ENCODE data around the gene ZCCHC10. TPM values are rescaled to one million over a fixed set of nuclear protein-coding genes. Genes with fewer than 3 reads are reported as not detected.
A peak's percentile ranks its signal among the peaks of the same experiment; 100 is the strongest.
"Not testable (repeated sequence)": the region's sequence is repeated elsewhere in the genome, so short reads cannot be mapped to it uniquely, and the experiment has no call there.

Gene ZCCHC10
- total and polyA plus RNA-seq, 2 experiments from 2014 or later, result 30.7 to 33.0 TPM

- H3K79me2 ChIP-seq, result no peaks in the 10 kb centered on the region
- H3K9me2 ChIP-seq (replicated peaks; ENCODE audit: insufficient read depth), result no peaks in the 10 kb centered on the region
- no peak overlapping the region for H3K4me2 ChIP-seq
- H3K27me3 ChIP-seq, result no peaks in the 10 kb centered on the region
- 86% methylated on average over 28 of the region's 28 CpGs for WGBS (ENCODE audit: low lambda C conversion rate, missing lambda C conversion rate)
- no peaks in the 10 kb centered on the region for H3K4me1 ChIP-seq (ENCODE audit: insufficient read depth)
- no peak overlapping the region for H3K27ac ChIP-seq
- TF ChIP-seq EZH2phosphoT487 (IDR thresholded peaks at IDR 0.05; ENCODE audit: low read depth, severe bottlenecking, unreplicated experiment) (no peak), CTCF (IDR thresholded peaks at IDR 0.05; ENCODE audit: poor library complexity) (no peak), EZH2 (IDR thresholded peaks at IDR 0.05; ENCODE audit: borderline replicate concordance) (no peak)
- DNase-seq (ENCODE audit: low spot score), result no peak
- H3K4me3 ChIP-seq, result no peak overlapping the region
- H3K36me3 ChIP-seq (replicated peaks; ENCODE audit: insufficient read depth, low read depth), result no peaks in the 10 kb centered on the region
- H3K9me3 ChIP-seq (ENCODE audit: low read depth), result no peaks in the 10 kb centered on the region
- no peaks in the 10 kb centered on the region for H4K20me1 ChIP-seq (ENCODE audit: insufficient read depth, poor library complexity, severe bottlenecking)
- H2AFZ ChIP-seq, result peak overlapping the region; percentile 31
These were observed 38.6 kb downstream of the ZCCHC10 start for GRCh38 chr5:132987531-132988408.

- H3K9me2 ChIP-seq (replicated peaks; ENCODE audit: insufficient read depth); H3K4me1 ChIP-seq (ENCODE audit: insufficient read depth); H2AFZ ChIP-seq; DNase-seq (ENCODE audit: low spot score); H4K20me1 ChIP-seq (ENCODE audit: insufficient read depth, poor library complexity, severe bottlenecking); H3K4me3 ChIP-seq; H3K27ac ChIP-seq; H3K36me3 ChIP-seq (replicated peaks; ENCODE audit: insufficient read depth, low read depth); H3K9me3 ChIP-seq (ENCODE audit: low read depth); H3K27me3 ChIP-seq; H3K79me2 ChIP-seq; H3K4me2 ChIP-seq: not testable (repeated sequence)
- WGBS (ENCODE audit: low lambda C conversion rate, missing lambda C conversion rate), result 97% methylated on average over 6 of the region's 30 CpGs
These were observed 43.4 kb downstream of the ZCCHC10 start for GRCh38 chr5:132982971-132983370.

GRCh38 chr5:132981288-132981687, 45.1 kb downstream of the ZCCHC10 start:
- no peak for TF ChIP-seq EZH2phosphoT487 (IDR thresholded peaks at IDR 0.05; ENCODE audit: low read depth, severe bottlenecking, unreplicated experiment)
- TF ChIP-seq EZH2 (IDR thresholded peaks at IDR 0.05; ENCODE audit: borderline replicate concordance), result no peak
- TF ChIP-seq CTCF (IDR thresholded peaks at IDR 0.05; ENCODE audit: poor library complexity), result no peak
- Histone ChIP-seq H3K36me3 (replicated peaks; ENCODE audit: insufficient read depth, low read depth) (no peaks in the 10 kb centered on the region), H3K79me2 (no peaks in the 10 kb centered on the region), H4K20me1 (ENCODE audit: insufficient read depth, poor library complexity, severe bottlenecking) (no peaks in the 10 kb centered on the region), H3K4me2 (no peak overlapping the region), H3K9me2 (replicated peaks; ENCODE audit: insufficient read depth) (no peaks in the 10 kb centered on the region), H3K9me3 (ENCODE audit: low read depth) (no peaks in the 10 kb centered on the region), H2AFZ (no peak overlapping the region), H3K4me1 (ENCODE audit: insufficient read depth) (no peaks in the 10 kb centered on the region), H3K27ac (no peak overlapping the region), H3K4me3 (no peak overlapping the region), H3K27me3 (no peaks in the 10 kb centered on the region)
- no peak for DNase-seq (ENCODE audit: low spot score)
- 92% methylated on average over 3 of the region's 3 CpGs for WGBS (ENCODE audit: low lambda C conversion rate, missing lambda C conversion rate)

GRCh38 chr5:132979976-132980375, 46.4 kb downstream of the ZCCHC10 start:
- H3K9me2 ChIP-seq (replicated peaks; ENCODE audit: insufficient read depth), result no peaks in the 10 kb centered on the region
- H3K4me3 ChIP-seq, result no peak overlapping the region
- no peak overlapping the region for H3K27ac ChIP-seq
- no peaks in the 10 kb centered on the region for H3K79me2 ChIP-seq
- no peak overlapping the region for H3K4me2 ChIP-seq
- H3K9me3 ChIP-seq (ENCODE audit: low read depth), result no peaks in the 10 kb centered on the region
- H3K27me3 ChIP-seq, result no peaks in the 10 kb centered on the region
- no peaks in the 10 kb centered on the region for H3K36me3 ChIP-seq (replicated peaks; ENCODE audit: insufficient read depth, low read depth)
- WGBS (ENCODE audit: low lambda C conversion rate, missing lambda C conversion rate), result 77% methylated on average over 2 of the region's 2 CpGs
- no peak overlapping the region for H2AFZ ChIP-seq
- DNase-seq (ENCODE audit: low spot score), result no peak
- no peaks in the 10 kb centered on the region for H3K4me1 ChIP-seq (ENCODE audit: insufficient read depth)
- TF ChIP-seq CTCF (IDR thresholded peaks at IDR 0.05; ENCODE audit: poor library complexity) (no peak), EZH2 (IDR thresholded peaks at IDR 0.05; ENCODE audit: borderline replicate concordance) (no peak), EZH2phosphoT487 (IDR thresholded peaks at IDR 0.05; ENCODE audit: low read depth, severe bottlenecking, unreplicated experiment) (no peak)
- no peaks in the 10 kb centered on the region for H4K20me1 ChIP-seq (ENCODE audit: insufficient read depth, poor library complexity, severe bottlenecking)

All from hepatocyte (in vitro differentiated cells).